HepG2 (cell line): ENCODE measurements around the gene SSC5D. TPM values are rescaled to one million over a fixed set of nuclear protein-coding genes. Genes with fewer than 3 reads are reported as not detected.

Experiments
- GZF1 ChIP-seq: sonication (generic); formaldehyde crosslinking; IDR thresholded peaks from 2 replicates; pipeline ENCODE4 v1.5.1; 2020; ENCODE audit warnings: mild to moderate bottlenecking, missing genetic modification reagents
- HDAC2 ChIP-seq: sonication (generic); formaldehyde crosslinking; IDR thresholded peaks from 2 replicates; pipeline ENCODE4 v1.4.0; 2020; ENCODE audit warnings: missing genetic modification reagents
- MEF2D ChIP-seq: sonication (generic); formaldehyde crosslinking; IDR thresholded peaks from 2 replicates; pipeline ENCODE4 v1.5.1; 2020; ENCODE audit warnings: mild to moderate bottlenecking, missing genetic modification reagents
- PAX8 ChIP-seq: sonication (generic); formaldehyde crosslinking; IDR thresholded peaks from 2 replicates; pipeline ENCODE4 v1.8.0; 2022; ENCODE audit warnings: mild to moderate bottlenecking, missing genetic modification reagents, borderline replicate concordance
- RCOR2 ChIP-seq: IDR thresholded peaks from 2 replicates; pipeline ENCODE4 v1.6.1; 2016; ENCODE audit warnings: missing biosample characterization, missing genetic modification reagents
- ZFAT ChIP-seq: sonication (generic); formaldehyde crosslinking; conservative IDR thresholded peaks from 2 replicates; pipeline ENCODE4 v1.8.1; 2023; ENCODE audit warnings: missing genetic modification reagents, inconsistent platforms
- ZFP82 ChIP-seq: sonication (generic); formaldehyde crosslinking; IDR thresholded peaks from 2 replicates; pipeline ENCODE4 v1.5.1; 2020; ENCODE audit warnings: mild to moderate bottlenecking, missing genetic modification reagents, borderline replicate concordance
- ZKSCAN5 ChIP-seq: sonication (generic); formaldehyde crosslinking; IDR thresholded peaks from 2 replicates; pipeline ENCODE4 v1.5.1; 2020; ENCODE audit warnings: mild to moderate bottlenecking, missing genetic modification reagents
- ZNF20 ChIP-seq: sonication (generic); formaldehyde crosslinking; IDR thresholded peaks from 2 replicates; pipeline ENCODE4 v1.4.0; 2020; ENCODE audit warnings: mild to moderate bottlenecking, moderate library complexity, missing genetic modification reagents
- ZNF441 ChIP-seq: sonication (generic); formaldehyde crosslinking; IDR thresholded peaks from 2 replicates; pipeline ENCODE4 v1.7.0; 2021; ENCODE audit warnings: missing genetic modification reagents, borderline replicate concordance
- ZNF788 ChIP-seq: sonication (generic); formaldehyde crosslinking; IDR thresholded peaks from 2 replicates; pipeline ENCODE4 v1.5.0; 2020; ENCODE audit warnings: mild to moderate bottlenecking, missing genetic modification reagents, borderline replicate concordance
- ZNF790 ChIP-seq: sonication (generic); formaldehyde crosslinking; IDR thresholded peaks from 2 replicates; pipeline ENCODE4 v1.8.0; 2022; ENCODE audit warnings: missing genetic modification reagents, mild to moderate bottlenecking, borderline replicate concordance
- ZNF883 ChIP-seq: sonication (generic); formaldehyde crosslinking; IDR thresholded peaks from 2 replicates; pipeline ENCODE4 v1.5.1; 2020; ENCODE audit warnings: mild to moderate bottlenecking, missing genetic modification reagents; ENCODE audit errors: not compliant biosample characterization
- ZSCAN22 ChIP-seq: sonication (generic); formaldehyde crosslinking; IDR thresholded peaks from 2 replicates; pipeline ENCODE4 v1.4.0; 2020; ENCODE audit warnings: mild to moderate bottlenecking, missing genetic modification reagents
- polyA plus RNA-seq, 8 experiments: library from polyadenylated mRNA; depleted of rRNA in 3 of 8; stranded (reverse) in 7 of 8; unstranded in 1 of 8; fragments of >200 nt; fragmentation: Illumina TruSeq in 4 of 8; extraction: Trizol in 4 of 8; gene quantifications; 2 replicates each; pipeline versions ENCODE4 v1.2.1 to v1.2.3, GENCODE V29; 2011 to 2016; ENCODE audit warnings: low read depth in 4 of 8, missing spikeins in 1 of 8, mixed read lengths in 1 of 8; ENCODE audit not compliant: insufficient read depth in 1 of 8
- total RNA-seq, 5 experiments: library from RNA; depleted of rRNA; stranded (reverse); fragments of >200 nt; fragmentation: Illumina TruSeq; extraction: Trizol; gene quantifications; 2 replicates each; pipeline ENCODE4 v1.2.3, GENCODE V29; 2016; ENCODE audit warnings: low read depth in 1 of 5
- TF ChIP-seq, protein P1 (sequence below): IDR thresholded peaks from 2 replicates; pipeline ENCODE4 v1.6.1; 2016; ENCODE audit warnings: low read depth, borderline replicate concordance
- TF ChIP-seq, protein P2 (sequence below): sonication (generic); formaldehyde crosslinking; IDR thresholded peaks from 2 replicates; pipeline ENCODE4 v1.5.1; 2020; ENCODE audit warnings: missing genetic modification reagents, mild to moderate bottlenecking, borderline replicate concordance
- TF ChIP-seq, protein P3 (sequence below): sonication (generic); formaldehyde crosslinking; IDR thresholded peaks from 2 replicates; pipeline ENCODE4 v1.4.0; 2020; ENCODE audit warnings: missing genetic modification reagents

The SSC5D gene
- total and polyA plus RNA-seq, 2 of the 13 experiments (the other 11 are each of a cell fraction or from before 2014, with no cell fraction given), result not detected

DNA sequence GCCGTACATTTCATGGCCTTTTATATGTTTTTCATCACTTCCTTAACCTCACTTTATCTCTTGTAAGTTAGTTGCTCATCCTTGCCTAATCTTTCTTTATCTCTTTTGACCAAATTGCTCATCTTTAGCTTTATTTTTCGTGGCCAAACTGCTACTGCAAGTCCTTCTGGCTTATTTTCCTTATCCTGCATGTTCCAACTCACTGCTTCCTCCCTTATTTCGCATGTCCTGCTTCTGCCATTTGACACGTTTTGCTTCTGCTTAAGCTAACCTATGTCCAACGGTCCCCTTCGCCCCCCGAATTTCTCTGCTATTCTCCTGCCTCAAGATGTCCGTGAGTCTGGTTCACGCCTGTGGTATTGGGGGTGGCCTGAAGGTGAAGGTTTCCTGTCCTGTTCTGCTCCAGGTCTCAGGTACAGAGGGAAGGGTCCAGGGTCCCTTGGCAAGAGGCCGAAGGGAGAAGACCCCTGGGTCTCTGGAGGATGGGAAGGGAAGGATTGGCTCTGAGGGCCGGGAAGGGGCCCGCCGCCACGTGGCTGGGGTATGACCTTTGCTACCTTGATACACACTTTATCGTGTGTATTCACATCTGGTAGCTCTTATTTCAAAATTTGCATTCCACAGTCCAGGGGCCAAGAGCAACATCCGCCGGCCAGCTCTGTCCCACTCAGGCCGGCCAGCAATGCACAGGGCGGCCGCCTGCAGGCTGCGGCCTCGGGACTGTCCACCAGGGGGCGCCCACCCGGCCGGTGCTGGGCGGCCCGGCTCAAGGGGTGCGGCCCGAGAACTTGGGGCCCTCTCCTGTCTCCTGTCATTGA lies 20.8 kb upstream of the SSC5D start (continued):
- no peak for TF ChIP-seq RCOR2 (CRISPR knock-in tag)
- peak; percentile 59; the same call in 1 of the 2 replicates for TF ChIP-seq ZNF788
- TF ChIP-seq ZKSCAN5 (CRISPR knock-in tag), result no peak
- TF ChIP-seq PAX8, result no peak
- TF ChIP-seq ZFP82 (CRISPR knock-in tag), result no peak
- TF ChIP-seq, protein P1, sequence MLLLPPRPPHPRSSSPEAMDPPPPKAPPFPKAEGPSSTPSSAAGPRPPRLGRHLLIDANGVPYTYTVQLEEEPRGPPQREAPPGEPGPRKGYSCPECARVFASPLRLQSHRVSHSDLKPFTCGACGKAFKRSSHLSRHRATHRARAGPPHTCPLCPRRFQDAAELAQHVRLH, result no peak; the same call in 1 of the 2 replicates
- TF ChIP-seq GZF1 (CRISPR knock-in tag), result no peak
- no peak for TF ChIP-seq ZSCAN22 (CRISPR knock-in tag)
- TF ChIP-seq ZNF20 (CRISPR knock-in tag), result no peak
- no peak for TF ChIP-seq ZFAT (CRISPR knock-in tag)
- no peak for TF ChIP-seq ZNF790
- TF ChIP-seq MEF2D, result no peak
- 0 out of 2 replicates have a peak, but pooled peaks have one; percentile 20 for TF ChIP-seq HDAC2 (CRISPR knock-in tag)
- no peak; the same call in 1 of the 2 replicates for TF ChIP-seq ZNF441 (CRISPR knock-in tag)
- TF ChIP-seq, protein P2, sequence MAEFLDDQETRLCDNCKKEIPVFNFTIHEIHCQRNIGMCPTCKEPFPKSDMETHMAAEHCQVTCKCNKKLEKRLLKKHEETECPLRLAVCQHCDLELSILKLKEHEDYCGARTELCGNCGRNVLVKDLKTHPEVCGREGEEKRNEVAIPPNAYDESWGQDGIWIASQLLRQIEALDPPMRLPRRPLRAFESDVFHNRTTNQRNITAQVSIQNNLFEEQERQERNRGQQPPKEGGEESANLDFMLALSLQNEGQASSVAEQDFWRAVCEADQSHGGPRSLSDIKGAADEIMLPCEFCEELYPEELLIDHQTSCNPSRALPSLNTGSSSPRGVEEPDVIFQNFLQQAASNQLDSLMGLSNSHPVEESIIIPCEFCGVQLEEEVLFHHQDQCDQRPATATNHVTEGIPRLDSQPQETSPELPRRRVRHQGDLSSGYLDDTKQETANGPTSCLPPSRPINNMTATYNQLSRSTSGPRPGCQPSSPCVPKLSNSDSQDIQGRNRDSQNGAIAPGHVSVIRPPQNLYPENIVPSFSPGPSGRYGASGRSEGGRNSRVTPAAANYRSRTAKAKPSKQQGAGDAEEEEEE (CRISPR knock-in tag), result no peak
- TF ChIP-seq, protein P3, sequence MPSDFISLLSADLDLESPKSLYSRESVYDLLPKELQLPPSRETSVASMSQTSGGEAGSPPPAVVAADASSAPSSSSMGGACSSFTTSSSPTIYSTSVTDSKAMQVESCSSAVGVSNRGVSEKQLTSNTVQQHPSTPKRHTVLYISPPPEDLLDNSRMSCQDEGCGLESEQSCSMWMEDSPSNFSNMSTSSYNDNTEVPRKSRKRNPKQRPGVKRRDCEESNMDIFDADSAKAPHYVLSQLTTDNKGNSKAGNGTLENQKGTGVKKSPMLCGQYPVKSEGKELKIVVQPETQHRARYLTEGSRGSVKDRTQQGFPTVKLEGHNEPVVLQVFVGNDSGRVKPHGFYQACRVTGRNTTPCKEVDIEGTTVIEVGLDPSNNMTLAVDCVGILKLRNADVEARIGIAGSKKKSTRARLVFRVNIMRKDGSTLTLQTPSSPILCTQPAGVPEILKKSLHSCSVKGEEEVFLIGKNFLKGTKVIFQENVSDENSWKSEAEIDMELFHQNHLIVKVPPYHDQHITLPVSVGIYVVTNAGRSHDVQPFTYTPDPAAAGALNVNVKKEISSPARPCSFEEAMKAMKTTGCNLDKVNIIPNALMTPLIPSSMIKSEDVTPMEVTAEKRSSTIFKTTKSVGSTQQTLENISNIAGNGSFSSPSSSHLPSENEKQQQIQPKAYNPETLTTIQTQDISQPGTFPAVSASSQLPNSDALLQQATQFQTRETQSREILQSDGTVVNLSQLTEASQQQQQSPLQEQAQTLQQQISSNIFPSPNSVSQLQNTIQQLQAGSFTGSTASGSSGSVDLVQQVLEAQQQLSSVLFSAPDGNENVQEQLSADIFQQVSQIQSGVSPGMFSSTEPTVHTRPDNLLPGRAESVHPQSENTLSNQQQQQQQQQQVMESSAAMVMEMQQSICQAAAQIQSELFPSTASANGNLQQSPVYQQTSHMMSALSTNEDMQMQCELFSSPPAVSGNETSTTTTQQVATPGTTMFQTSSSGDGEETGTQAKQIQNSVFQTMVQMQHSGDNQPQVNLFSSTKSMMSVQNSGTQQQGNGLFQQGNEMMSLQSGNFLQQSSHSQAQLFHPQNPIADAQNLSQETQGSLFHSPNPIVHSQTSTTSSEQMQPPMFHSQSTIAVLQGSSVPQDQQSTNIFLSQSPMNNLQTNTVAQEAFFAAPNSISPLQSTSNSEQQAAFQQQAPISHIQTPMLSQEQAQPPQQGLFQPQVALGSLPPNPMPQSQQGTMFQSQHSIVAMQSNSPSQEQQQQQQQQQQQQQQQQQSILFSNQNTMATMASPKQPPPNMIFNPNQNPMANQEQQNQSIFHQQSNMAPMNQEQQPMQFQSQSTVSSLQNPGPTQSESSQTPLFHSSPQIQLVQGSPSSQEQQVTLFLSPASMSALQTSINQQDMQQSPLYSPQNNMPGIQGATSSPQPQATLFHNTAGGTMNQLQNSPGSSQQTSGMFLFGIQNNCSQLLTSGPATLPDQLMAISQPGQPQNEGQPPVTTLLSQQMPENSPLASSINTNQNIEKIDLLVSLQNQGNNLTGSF (CRISPR knock-in tag), result no peak
- no peak for TF ChIP-seq ZNF883 (CRISPR knock-in tag)
